Measurements from ENCODE around the gene CATSPER3.

Gene CATSPER3

DNA sequence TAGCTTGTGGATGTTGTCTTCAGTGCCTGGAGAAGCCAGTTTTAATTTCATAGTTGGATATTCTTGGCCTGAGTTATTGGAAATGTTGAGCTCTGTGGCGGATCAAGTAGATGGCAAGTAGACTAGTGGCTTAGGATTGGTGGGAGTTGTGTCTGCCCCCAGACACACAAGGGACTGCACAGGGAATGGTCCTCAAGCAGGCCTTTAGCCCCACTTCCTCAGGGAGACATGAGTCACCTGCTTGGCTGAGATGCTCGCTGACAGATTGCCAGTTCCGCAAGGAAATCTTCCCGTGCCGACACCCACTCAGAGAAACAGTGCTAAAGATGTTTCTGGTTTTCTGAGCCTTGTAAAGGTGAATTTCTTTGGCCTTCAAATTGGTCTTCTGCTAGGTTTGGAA is 18.8 kb upstream of the CATSPER3 start:
- H3K27me3 ChIP-seq (ENCODE audit: control insufficient read depth, insufficient read depth, low read length): no peaks in the 10 kb centered on the region
- no peaks in the 10 kb centered on the region for H3K4me1 ChIP-seq (ENCODE audit: control insufficient read depth, insufficient read depth, low read length)
- no peak overlapping the region for H3K4me3 ChIP-seq (ENCODE audit: low read length)
- no peaks in the 10 kb centered on the region for H3K9me3 ChIP-seq (ENCODE audit: control insufficient read depth, low read length)
- H3K36me3 ChIP-seq (ENCODE audit: control insufficient read depth, insufficient read depth, low read length): peaks cover 4% of the 10 kb centered on the region
- no peak overlapping the region for H3K9ac ChIP-seq (ENCODE audit: low read length)

DNA sequence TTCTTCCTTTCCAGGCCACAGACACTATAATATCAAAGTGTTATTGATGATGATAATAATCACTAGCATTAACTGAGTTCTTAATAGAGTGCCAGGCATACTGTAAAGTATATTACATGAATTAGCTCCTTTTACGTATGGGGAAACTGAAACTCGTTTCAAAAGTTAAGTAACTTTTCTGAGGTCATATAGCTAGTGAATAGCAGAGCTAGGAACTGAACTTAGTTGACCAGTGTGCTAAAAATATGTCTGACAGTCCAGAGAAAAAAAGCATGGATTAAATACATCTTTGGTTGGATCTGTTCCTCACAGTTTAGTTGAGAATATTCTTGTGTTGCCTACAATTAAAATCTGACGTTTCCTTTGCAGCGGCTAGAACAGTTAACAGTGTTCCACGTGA is 18.4 kb upstream of the CATSPER3 start:
- Histone ChIP-seq H3K9me3 (ENCODE audit: control insufficient read depth, low read length) (no peaks in the 10 kb centered on the region), H3K4me1 (ENCODE audit: control insufficient read depth, insufficient read depth, low read length) (no peaks in the 10 kb centered on the region), H3K36me3 (ENCODE audit: control insufficient read depth, insufficient read depth, low read length) (peaks cover 4% of the 10 kb centered on the region), H3K4me3 (ENCODE audit: low read length) (no peak overlapping the region), H3K9ac (ENCODE audit: low read length) (no peak overlapping the region), H3K27me3 (ENCODE audit: control insufficient read depth, insufficient read depth, low read length) (no peaks in the 10 kb centered on the region)

DNA sequence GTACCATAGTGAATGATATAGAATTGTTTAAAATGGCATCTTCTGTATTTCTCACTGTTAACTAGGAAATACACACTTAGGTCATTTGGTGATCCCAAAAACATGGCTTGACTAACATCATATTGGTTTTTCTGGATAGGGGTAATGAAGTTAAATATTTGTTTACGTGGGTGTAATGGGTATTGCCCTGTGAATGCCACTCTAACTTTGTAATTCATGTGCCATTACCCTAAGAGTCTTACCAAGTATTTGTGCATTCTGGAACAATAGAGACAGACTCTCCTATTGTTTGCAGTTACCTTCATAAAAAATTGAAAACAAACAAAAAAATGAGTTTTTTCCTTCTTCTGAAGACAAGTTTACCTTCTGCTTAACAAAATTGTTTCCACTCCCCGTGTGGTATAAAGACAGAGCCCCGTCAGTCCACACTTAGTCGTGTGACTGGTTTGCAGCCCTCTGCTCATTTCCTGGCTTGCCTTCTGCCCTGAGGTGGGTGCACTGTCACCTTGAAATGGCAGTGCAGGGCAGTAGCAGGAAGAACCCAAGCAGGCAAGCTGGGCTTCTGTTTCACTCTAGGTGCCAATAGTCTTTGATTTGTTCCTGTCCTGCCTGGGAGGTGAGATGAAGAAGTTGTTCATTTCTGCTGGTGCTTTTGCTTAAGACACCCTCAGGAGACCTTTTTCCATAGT is 9.6 kb upstream of the CATSPER3 start:
- H3K27me3 ChIP-seq (ENCODE audit: control insufficient read depth, insufficient read depth, low read length): no peaks in the 10 kb centered on the region
- H3K9ac ChIP-seq (ENCODE audit: low read length): no peak overlapping the region
- no peaks in the 10 kb centered on the region for H3K36me3 ChIP-seq (ENCODE audit: control insufficient read depth, insufficient read depth, low read length)
- H3K4me3 ChIP-seq (ENCODE audit: low read length): no peak overlapping the region
- no peaks in the 10 kb centered on the region for H3K4me1 ChIP-seq (ENCODE audit: control insufficient read depth, insufficient read depth, low read length)
- no peaks in the 10 kb centered on the region for H3K9me3 ChIP-seq (ENCODE audit: control insufficient read depth, low read length)

DNA sequence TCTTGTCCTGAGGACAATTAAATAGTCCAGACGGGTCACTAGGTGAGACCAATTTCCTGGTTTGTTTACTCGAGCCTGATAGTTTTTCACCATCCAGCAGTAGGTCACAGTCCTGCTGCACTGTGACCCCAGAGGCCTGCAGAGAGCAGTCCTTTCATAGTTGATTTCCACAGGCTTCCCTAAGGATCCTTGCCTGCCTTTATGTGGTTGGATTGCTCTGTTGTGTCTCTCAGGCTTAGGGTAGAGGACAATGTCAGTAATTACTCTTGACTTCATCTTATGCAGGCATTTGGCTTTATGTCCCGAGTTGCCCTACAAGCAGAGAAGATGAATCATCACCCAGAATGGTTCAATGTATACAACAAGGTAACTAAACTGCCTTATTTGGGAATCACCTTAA is 9.0 kb upstream of the CATSPER3 start:
- H3K9ac ChIP-seq (ENCODE audit: low read length): no peak overlapping the region
- H3K4me3 ChIP-seq (ENCODE audit: low read length): no peak overlapping the region
- no peaks in the 10 kb centered on the region for H3K27me3 ChIP-seq (ENCODE audit: control insufficient read depth, insufficient read depth, low read length)
- no peaks in the 10 kb centered on the region for H3K9me3 ChIP-seq (ENCODE audit: control insufficient read depth, low read length)
- no peaks in the 10 kb centered on the region for H3K4me1 ChIP-seq (ENCODE audit: control insufficient read depth, insufficient read depth, low read length)
- no peaks in the 10 kb centered on the region for H3K36me3 ChIP-seq (ENCODE audit: control insufficient read depth, insufficient read depth, low read length)

DNA sequence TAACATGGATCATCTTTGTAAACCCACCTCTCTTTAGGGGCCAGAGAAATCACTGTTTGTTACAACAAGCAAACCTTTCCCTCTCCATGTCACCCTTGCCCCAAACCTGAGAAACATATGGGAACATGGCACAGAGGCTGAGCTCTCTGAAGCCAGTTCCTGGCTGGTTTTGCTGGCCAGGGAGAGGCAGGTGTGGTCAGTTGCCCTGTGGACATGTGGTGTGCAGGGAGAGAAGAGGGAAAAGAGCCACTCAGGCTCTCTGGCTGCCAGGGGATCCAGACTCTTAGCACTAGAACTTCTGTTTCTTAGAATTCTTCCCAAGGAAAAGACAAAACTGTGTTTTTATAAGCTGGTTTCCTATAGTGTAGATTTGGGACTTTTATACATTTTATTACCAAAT is 4.6 kb upstream of the CATSPER3 start:
- no peaks in the 10 kb centered on the region for H3K27me3 ChIP-seq (ENCODE audit: control insufficient read depth, insufficient read depth, low read length)
- H3K9me3 ChIP-seq (ENCODE audit: control insufficient read depth, low read length): no peaks in the 10 kb centered on the region
- no peaks in the 10 kb centered on the region for H3K4me1 ChIP-seq (ENCODE audit: control insufficient read depth, insufficient read depth, low read length)
- no peak overlapping the region for H3K9ac ChIP-seq (ENCODE audit: low read length)
- no peak overlapping the region for H3K4me3 ChIP-seq (ENCODE audit: low read length)
- H3K36me3 ChIP-seq (ENCODE audit: control insufficient read depth, insufficient read depth, low read length): no peaks in the 10 kb centered on the region

DNA sequence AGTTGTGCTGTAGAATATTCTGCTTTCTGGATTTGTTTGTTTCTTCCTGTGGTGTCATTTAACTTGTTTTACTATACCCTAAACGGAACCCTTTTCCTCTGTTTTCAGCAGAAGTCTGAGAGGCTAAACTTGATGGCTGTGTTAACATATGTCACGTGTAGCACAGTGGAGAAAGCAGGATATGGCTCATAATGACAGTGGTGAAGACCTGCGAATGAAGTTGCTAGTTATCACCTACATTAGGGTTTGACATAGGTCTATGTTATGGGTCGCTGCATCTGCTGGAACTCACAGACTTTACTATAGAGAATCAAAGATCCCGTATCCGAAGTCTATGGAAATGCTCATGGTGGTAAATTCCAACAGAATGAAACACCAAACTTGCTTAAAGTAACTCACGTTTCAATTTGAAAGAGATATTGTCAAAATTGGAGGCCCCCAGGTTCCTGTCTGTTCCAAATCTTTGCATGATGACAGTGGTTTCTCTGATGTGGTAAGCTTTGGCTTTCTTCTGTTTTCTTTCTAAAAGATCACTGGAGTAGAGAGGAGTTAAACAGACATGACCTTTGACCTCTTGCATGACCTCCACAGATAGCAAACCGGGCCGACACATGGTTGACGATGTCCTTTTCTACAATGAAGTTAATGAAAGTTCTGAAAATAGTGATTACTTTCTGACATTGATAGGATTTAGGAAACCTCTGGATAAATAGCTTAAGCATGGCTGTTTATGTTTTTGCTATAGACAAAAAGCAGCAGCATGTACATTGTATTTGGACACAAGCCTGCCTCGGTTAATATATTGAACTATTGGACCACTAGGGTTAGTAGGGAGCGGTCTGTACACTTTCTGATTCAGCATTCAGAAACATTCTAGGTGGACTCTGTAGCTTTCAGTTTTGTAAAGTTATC is 3.1 kb upstream of the CATSPER3 start:
- no peaks in the 10 kb centered on the region for H3K4me1 ChIP-seq (ENCODE audit: control insufficient read depth, insufficient read depth, low read length)
- H3K9me3 ChIP-seq (ENCODE audit: control insufficient read depth, low read length): no peaks in the 10 kb centered on the region
- H3K4me3 ChIP-seq (ENCODE audit: low read length): no peak overlapping the region
- H3K27me3 ChIP-seq (ENCODE audit: control insufficient read depth, insufficient read depth, low read length): no peaks in the 10 kb centered on the region
- no peaks in the 10 kb centered on the region for H3K36me3 ChIP-seq (ENCODE audit: control insufficient read depth, insufficient read depth, low read length)
- H3K9ac ChIP-seq (ENCODE audit: low read length): no peak overlapping the region

DNA sequence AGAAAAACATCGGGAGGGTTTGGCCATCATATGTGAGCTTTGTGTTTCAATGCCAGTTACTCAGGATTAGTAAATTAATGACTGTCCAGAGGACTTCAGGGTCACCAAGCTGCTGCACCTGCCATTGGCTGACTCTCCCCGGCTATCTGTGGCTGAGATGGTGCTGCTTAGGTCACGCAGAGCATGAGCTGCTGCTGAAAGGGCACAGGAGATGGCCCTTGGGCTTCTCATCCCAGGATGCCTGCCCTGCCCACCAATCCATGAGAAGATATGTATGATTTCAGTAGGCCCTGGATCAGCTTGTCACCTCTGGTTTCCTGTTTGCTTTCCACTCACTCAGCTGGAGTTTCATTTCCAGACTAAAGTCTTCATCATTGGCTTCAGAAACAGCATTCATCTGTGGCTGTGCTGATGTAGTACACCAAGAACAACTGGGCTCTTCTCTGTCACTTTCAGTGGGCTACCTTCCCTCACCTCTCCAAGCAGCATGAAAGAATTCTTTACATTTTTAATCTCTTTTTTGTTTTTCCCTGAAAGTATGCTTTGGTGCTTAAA is 2.4 kb upstream of the CATSPER3 start:
- Histone ChIP-seq H3K9me3 (ENCODE audit: control insufficient read depth, low read length) (no peaks in the 10 kb centered on the region), H3K27me3 (ENCODE audit: control insufficient read depth, insufficient read depth, low read length) (no peaks in the 10 kb centered on the region), H3K36me3 (ENCODE audit: control insufficient read depth, insufficient read depth, low read length) (no peaks in the 10 kb centered on the region), H3K4me1 (ENCODE audit: control insufficient read depth, insufficient read depth, low read length) (no peaks in the 10 kb centered on the region), H3K9ac (ENCODE audit: low read length) (no peak overlapping the region), H3K4me3 (ENCODE audit: low read length) (no peak overlapping the region)

DNA sequence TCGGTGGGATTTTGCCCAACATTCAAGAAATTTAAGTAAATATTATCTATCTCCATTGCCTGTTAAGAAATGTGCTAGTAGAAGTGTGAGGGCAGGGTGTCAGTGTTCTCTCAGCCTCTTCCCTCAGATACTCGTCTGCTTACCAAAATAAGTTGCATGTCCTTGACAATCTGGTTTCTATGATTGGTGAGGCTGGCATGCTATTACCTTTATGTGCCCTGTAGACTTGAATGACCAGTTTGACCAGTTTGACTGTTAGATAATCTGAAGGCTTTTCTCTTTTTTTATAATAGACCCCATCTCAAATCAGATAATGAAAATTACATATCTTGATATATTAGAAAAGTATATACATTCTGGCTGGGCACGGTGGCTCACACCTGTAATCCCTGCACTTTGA is 348 bp downstream of the CATSPER3 start:
- no peaks in the 10 kb centered on the region for H3K9me3 ChIP-seq (ENCODE audit: control insufficient read depth, low read length)
- H3K27me3 ChIP-seq (ENCODE audit: control insufficient read depth, insufficient read depth, low read length): no peaks in the 10 kb centered on the region
- H3K4me3 ChIP-seq (ENCODE audit: low read length): no peak overlapping the region
- no peaks in the 10 kb centered on the region for H3K36me3 ChIP-seq (ENCODE audit: control insufficient read depth, insufficient read depth, low read length)
- H3K4me1 ChIP-seq (ENCODE audit: control insufficient read depth, insufficient read depth, low read length): no peaks in the 10 kb centered on the region
- H3K9ac ChIP-seq (ENCODE audit: low read length): no peak overlapping the region

DNA sequence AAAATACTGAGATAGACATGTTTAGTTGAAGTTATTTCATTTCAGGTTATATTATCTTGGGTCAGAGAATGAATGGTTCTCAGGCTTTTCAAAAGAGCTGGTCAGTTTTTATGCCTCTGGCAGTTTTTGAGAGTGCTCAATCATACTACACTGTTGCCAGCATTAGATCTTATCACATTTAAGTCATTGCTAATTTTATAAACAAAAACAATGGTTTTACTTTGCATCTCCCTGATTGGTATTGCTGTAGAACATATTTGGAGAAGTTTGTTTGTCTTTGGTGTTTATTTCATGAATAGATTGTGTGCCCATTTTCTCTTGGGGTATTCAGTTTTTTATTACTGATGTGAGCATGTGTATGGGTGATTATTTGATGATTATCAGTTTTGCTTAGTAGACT is 1.5 kb downstream of the CATSPER3 start:
- Histone ChIP-seq H3K9ac (ENCODE audit: low read length) (no peak overlapping the region), H3K27me3 (ENCODE audit: control insufficient read depth, insufficient read depth, low read length) (no peaks in the 10 kb centered on the region)

DNA sequence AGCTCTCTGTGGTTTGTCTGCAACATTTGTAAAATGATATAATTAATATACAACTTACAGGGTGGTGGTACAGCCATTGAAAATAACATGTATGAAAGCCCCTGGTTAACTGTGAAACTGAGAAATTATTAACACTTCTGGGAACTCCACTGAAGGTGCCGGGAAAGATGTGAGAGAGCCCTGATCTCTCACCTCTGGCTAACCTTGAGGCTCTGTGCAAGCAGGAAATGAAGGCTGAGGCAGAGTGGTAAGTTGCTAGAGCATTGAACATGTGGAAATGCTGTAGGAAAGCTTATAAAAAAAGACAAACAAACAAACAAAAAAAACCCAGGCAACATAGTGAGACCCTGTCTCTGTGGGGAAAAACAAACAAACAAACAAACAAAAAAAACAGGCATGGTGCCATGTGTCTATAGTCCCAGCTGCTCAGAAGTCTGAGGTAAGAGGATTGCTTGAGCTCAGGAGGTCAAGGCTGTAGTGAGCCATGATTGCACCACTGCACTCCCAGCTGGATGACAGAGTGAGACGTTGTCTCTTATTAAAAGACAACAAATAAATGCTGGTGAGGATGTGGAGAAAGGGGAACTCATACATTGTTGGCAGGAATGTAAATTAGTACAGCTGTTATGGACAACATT is 7.5 kb downstream of the CATSPER3 start:
- H3K9ac ChIP-seq (ENCODE audit: low read length): no peak overlapping the region
- H3K4me3 ChIP-seq (ENCODE audit: low read length): no peak overlapping the region
- no peaks in the 10 kb centered on the region for H3K27me3 ChIP-seq (ENCODE audit: control insufficient read depth, insufficient read depth, low read length)
- no peaks in the 10 kb centered on the region for H3K4me1 ChIP-seq (ENCODE audit: control insufficient read depth, insufficient read depth, low read length)
- H3K36me3 ChIP-seq (ENCODE audit: control insufficient read depth, insufficient read depth, low read length): no peaks in the 10 kb centered on the region
- no peaks in the 10 kb centered on the region for H3K9me3 ChIP-seq (ENCODE audit: control insufficient read depth, low read length)

More for the DNA sequence above, 1.5 kb downstream of the CATSPER3 start:
- Histone ChIP-seq H3K4me3 (ENCODE audit: low read length) (no peak overlapping the region), H3K9me3 (ENCODE audit: control insufficient read depth, low read length) (no peaks in the 10 kb centered on the region), H3K36me3 (ENCODE audit: control insufficient read depth, insufficient read depth, low read length) (no peaks in the 10 kb centered on the region), H3K4me1 (ENCODE audit: control insufficient read depth, insufficient read depth, low read length) (no peaks in the 10 kb centered on the region)

DNA sequence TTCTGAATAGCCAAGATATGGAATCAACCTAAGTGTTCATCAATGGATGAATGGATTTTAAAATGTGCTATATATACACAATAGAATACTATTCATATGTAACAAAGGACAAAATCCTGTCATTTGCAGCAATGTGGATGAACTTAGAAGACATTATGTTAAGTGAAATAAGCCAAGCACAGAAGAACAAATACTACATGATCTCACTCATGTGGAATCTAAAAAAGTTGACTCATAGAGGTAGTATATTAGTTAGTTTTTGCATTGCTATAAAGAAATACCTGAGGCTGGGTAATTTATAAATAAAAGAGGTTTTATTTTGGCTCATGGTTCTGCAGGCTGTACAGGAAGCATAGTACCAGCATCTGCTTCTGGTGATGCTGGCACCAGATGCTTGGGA is 8.1 kb downstream of the CATSPER3 start:
- Histone ChIP-seq H3K4me1 (ENCODE audit: control insufficient read depth, insufficient read depth, low read length) (no peaks in the 10 kb centered on the region), H3K9ac (ENCODE audit: low read length) (no peak overlapping the region), H3K4me3 (ENCODE audit: low read length) (no peak overlapping the region), H3K9me3 (ENCODE audit: control insufficient read depth, low read length) (no peaks in the 10 kb centered on the region), H3K36me3 (ENCODE audit: control insufficient read depth, insufficient read depth, low read length) (no peaks in the 10 kb centered on the region), H3K27me3 (ENCODE audit: control insufficient read depth, insufficient read depth, low read length) (no peaks in the 10 kb centered on the region)

DNA sequence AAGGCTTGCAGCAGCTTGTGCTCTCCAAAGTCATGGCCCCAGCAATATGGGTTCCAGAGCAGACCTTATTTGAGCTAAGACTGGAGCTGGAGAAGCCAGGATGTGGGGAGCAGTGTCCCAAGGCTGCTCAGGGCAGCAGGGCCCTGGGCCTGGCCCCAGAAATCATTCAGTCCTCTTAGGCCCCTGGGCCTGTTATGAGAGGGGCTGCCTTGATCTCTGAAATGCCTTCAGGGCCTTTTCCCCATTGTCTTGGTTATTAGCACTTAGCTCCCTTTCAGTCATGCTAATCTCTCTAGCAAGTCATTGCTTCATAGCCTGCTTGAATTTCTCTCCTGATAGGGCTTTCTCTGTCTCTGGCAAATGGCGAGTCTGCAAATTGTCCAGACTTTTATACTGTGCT is 9.1 kb downstream of the CATSPER3 start:
- Histone ChIP-seq H3K4me3 (ENCODE audit: low read length) (no peak overlapping the region), H3K27me3 (ENCODE audit: control insufficient read depth, insufficient read depth, low read length) (no peaks in the 10 kb centered on the region), H3K9me3 (ENCODE audit: control insufficient read depth, low read length) (no peaks in the 10 kb centered on the region), H3K9ac (ENCODE audit: low read length) (no peak overlapping the region), H3K36me3 (ENCODE audit: control insufficient read depth, insufficient read depth, low read length) (no peaks in the 10 kb centered on the region), H3K4me1 (ENCODE audit: control insufficient read depth, insufficient read depth, low read length) (no peaks in the 10 kb centered on the region)

Measured in mucosa of stomach (tissue), 1 donor.